Measurements from ENCODE around the gene CCDC24.

Gene CCDC24

DNA sequence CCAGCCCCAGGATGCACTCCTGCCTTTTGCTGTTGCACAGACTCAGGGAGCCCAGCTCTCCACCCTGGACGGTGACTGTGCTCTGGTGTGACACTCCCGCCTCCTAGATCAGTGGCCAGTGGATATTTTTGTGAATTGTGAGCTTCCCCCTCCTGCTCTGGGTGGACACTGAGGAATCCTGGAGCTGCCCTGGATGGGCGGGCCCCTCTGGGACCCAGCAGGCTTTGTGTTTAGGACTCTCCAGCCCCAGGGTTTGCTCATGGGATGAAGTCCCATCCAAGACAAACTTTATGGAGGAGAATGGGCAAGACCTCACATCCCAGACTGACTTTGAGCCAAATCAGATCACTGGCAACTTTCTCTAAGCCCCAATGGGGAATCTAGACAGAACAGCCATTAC is 23.8 kb downstream of the CCDC24 start:
- DNase-seq (ENCODE audit: low read depth) = no peak
- H3K4me3 ChIP-seq (ENCODE audit: low read depth, low read length) = no peak overlapping the region
- TF ChIP-seq, protein P1, sequence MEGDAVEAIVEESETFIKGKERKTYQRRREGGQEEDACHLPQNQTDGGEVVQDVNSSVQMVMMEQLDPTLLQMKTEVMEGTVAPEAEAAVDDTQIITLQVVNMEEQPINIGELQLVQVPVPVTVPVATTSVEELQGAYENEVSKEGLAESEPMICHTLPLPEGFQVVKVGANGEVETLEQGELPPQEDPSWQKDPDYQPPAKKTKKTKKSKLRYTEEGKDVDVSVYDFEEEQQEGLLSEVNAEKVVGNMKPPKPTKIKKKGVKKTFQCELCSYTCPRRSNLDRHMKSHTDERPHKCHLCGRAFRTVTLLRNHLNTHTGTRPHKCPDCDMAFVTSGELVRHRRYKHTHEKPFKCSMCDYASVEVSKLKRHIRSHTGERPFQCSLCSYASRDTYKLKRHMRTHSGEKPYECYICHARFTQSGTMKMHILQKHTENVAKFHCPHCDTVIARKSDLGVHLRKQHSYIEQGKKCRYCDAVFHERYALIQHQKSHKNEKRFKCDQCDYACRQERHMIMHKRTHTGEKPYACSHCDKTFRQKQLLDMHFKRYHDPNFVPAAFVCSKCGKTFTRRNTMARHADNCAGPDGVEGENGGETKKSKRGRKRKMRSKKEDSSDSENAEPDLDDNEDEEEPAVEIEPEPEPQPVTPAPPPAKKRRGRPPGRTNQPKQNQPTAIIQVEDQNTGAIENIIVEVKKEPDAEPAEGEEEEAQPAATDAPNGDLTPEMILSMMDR (IDR thresholded peaks at IDR 0.05; ENCODE audit: low read depth, low read length, missing control alignments) = no peak

DNA sequence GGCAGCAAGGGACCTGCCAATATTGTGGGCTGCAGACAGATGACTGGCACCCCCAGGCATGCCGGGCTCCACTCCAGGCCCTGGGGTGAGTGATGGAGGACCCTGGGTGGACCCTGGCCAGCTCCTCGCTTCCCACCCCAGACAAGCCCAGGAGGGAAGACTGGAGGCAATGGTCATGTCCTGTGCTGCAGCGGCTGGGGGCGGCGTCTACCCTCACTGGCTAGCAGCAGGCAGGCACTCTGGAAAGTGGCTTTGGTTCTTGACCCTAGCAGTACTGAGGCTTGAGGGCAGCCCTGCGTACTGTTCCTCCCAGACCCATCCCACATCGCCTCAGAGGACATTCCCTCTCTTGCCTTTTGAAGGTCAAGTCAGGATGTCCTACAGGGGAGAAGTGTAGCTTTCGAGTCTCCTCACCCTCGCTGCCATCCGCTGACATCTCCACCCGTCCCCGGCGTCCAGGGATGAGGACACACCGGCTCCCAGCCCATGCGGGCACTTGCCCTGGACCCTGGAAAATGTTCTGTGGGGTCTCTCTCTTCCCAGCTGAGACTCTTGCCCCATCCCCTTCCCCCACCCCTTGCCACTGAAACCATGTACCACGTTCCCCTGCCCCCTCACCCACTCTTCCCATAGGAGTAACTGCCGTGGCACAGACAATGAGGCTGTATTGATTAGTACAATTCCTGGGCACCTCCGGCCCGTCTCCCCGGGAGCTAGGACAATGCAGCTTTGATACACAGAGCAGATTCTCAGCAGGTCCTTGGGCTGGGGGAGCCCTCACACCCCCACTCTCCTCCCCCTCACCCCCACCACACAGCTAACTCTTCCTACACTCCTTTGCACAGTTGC is 24.9 kb downstream of the CCDC24 start:
- no peak overlapping the region for H3K4me3 ChIP-seq (ENCODE audit: low read depth, low read length)

DNA sequence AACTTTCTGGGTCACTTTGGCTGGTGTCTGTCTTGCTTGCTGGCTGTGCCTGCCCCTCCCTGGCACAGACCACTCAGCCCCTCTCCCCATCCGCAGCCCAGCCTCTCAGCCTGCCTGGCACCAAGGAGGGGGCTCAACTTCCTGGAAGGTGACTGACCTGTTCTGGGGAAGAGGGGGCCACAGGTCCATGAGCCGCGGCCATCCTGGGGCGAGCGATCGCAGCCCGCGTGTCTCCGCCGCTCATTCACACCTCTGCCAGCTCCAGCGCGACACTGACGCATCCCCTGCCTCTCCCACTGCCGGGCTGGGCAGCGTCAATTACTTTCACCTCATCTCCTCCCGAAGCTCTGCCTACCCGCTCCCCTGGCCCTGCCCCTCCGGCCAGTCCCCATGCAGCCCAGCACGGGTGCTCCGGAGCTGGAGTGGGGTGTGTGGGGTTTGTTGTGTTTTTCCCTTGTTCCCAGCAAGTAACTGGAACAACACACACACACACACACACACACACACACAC is 25.5 kb downstream of the CCDC24 start:
- TF ChIP-seq, protein P1 (IDR thresholded peaks at IDR 0.05; ENCODE audit: low read depth, low read length, missing control alignments) = no peak
- no peak overlapping the region for H3K4me3 ChIP-seq (ENCODE audit: low read depth, low read length)
- DNase-seq (ENCODE audit: low read depth) = no peak

More for the DNA sequence above, 24.9 kb downstream of the CCDC24 start:
- no peak for DNase-seq (ENCODE audit: low read depth)
- TF ChIP-seq, protein P1 (IDR thresholded peaks at IDR 0.05; ENCODE audit: low read depth, low read length, missing control alignments) = no peak

DNA sequence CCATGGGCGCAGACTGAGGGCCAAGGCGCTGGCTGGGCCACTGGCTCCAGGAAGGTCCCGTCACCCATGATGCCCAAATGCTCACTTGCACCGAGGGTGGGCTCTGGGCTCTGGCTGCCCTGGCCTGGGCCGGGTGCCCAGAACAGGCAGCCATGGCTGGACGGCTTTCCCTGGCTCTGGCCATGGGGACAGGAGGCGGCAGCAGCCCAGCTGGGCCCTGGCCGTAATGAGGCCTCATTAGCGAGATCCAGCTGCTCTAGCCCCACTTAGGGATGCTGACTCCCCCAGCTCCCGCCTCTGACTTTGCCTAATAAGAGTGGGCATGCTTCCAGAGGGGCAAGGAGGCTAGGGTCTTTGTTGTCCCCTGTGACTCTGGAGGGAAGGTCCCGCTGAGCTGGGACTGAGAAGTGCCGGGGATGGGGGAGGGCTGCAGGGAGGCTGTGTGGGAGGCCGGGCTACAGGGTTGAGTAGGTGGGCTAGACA is 28.1 kb downstream of the CCDC24 start:
- no peak for DNase-seq (ENCODE audit: low read depth)

DNA sequence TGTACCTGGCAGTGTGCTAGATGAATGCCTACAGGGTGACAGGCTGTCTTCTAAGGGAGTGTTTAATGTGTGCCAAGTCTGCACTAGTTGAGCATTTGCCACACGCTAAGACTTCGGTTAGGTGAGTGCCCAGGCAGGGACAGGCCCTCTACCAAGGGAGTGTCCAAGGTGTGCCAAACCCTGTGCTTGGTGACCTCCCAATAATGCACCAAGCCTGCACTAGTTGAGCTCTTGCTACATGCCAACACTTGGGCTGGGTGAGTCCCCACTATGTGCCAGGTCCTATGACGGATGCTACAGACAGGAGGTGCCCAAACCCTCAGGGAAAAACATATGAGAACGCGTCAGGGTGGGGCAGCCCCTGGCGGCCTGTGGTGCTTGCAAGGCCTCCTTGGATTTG is 29.1 kb downstream of the CCDC24 start:
- no peak overlapping the region for H3K4me3 ChIP-seq (ENCODE audit: low read depth, low read length)
- TF ChIP-seq, protein P1 (IDR thresholded peaks at IDR 0.05; ENCODE audit: low read depth, low read length, missing control alignments) = no peak
- DNase-seq (ENCODE audit: low read depth) = no peak

More for the DNA sequence above, 28.1 kb downstream of the CCDC24 start:
- no peak overlapping the region for H3K4me3 ChIP-seq (ENCODE audit: low read depth, low read length)
- TF ChIP-seq, protein P1 (IDR thresholded peaks at IDR 0.05; ENCODE audit: low read depth, low read length, missing control alignments) = no peak

DNA sequence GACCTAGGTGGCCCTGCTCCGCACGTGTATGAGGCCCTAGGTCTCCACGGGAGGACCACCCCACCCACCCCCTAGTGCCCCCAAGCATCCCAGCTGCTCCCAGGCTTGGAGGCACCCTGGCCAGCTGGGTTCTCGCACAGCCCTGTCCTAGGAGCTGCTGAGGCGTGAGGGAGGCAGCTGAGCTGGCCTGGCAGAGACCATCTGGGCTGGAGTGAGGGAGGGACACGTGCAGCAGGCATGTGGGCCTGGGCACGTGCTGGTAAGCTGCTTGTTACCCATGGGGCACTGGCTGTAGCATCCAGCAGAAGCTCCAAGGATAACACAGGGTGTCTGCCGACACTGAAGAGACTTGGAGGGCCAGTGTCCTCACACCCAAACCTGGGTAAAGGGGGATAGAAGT is 29.8 kb downstream of the CCDC24 start:
- no peak for DNase-seq (ENCODE audit: low read depth)
- TF ChIP-seq, protein P1 (IDR thresholded peaks at IDR 0.05; ENCODE audit: low read depth, low read length, missing control alignments) = no peak
- H3K4me3 ChIP-seq (ENCODE audit: low read depth, low read length) = no peak overlapping the region
